K562 (cell line): ENCODE results near the gene FIZ1. TPM values are rescaled to one million over a fixed set of nuclear protein-coding genes. Genes with fewer than 3 reads are reported as not detected.

Source experiments
- ARID4B ChIP-seq: sonication (generic); formaldehyde crosslinking; IDR thresholded peaks from 2 replicates; pipeline ENCODE4 v1.8.0; 2022; ENCODE audit warnings: mild to moderate bottlenecking, missing genetic modification reagents
- BACH1 ChIP-seq: fragments of 200-800 bp; sonication (Bioruptor generic); IDR thresholded peaks from 2 replicates; pipeline ENCODE4 v1.6.1; 2016; ENCODE audit warnings: missing genetic modification characterization, missing compliant biosample characterization
- CHD7 ChIP-seq: fragments of 200-600 bp; sonication (generic); IDR thresholded peaks from one replicate; pipeline ENCODE4 v1.6.1; 2012; ENCODE audit warnings: mild to moderate bottlenecking, low read depth, low read length, inconsistent platforms
- PML ChIP-seq: IDR thresholded peaks from 2 replicates; pipeline ENCODE4 v1.6.1; 2012; ENCODE audit warnings: low read length, inconsistent platforms
- SREBF2 ChIP-seq: sonication (generic); formaldehyde crosslinking; IDR thresholded peaks from 2 replicates; pipeline ENCODE4 v1.4.0; 2020; ENCODE audit warnings: mild to moderate bottlenecking, missing genetic modification reagents
- ZMIZ1 ChIP-seq, 2 experiments: fragments of 150-350 bp in 1 of 2; IDR thresholded peaks; 2 replicates each; pipeline ENCODE4 v1.6.1; 2012 to 2016; ENCODE audit warnings: low read depth in 2 of 2, low read length in 2 of 2, mild to moderate bottlenecking in 1 of 2, moderate library complexity in 1 of 2
- ZNF133 ChIP-seq: fragments of 250-450 bp; sonication (Bioruptor Pico); IDR thresholded peaks from 2 replicates; pipeline ENCODE4 v1.4.0; 2020; ENCODE audit warnings: mild to moderate bottlenecking
- polyA plus RNA-seq, 8 experiments: library from polyadenylated mRNA; depleted of rRNA in 4 of 8; stranded (reverse) in 5 of 8; unstranded in 3 of 8; fragments of >200 nt; fragmentation: Nextera tagmentation in 2 of 8; fragmentation: Illumina TruSeq in 1 of 8; extraction: Ambion mirVana in 2 of 8; extraction: Trizol in 1 of 8; gene quantifications; 2 replicates each; pipeline versions ENCODE4 v1.2.1 to v1.2.3, GENCODE V29; 2011 to 2014; ENCODE audit warnings: inconsistent platforms in 1 of 8, missing spikeins in 1 of 8
- total RNA-seq, 7 experiments: library from RNA; depleted of rRNA in 6 of 7; stranded (reverse); fragments of >200 nt in 6 of 7; fragmentation: Illumina TruSeq in 2 of 7; extraction: Trizol in 2 of 7; gene quantifications; 2 replicates each; pipeline versions ENCODE4 v1.2.1 to v1.2.3, GENCODE V29; 2011 to 2021; ENCODE audit warnings: low replicate concordance in 1 of 7

The FIZ1 gene
- total and polyA plus RNA-seq, 9 of the 15 experiments (the other 6 are each of a cell fraction or from before 2014, with no cell fraction given): 0.79 to 17.5 (median 5.5) TPM

GRCh38 chr19:55554741-55555152, 44.6 kb downstream of the FIZ1 start (continued):
- TF ChIP-seq ZMIZ1 (IDR thresholded peaks at IDR 0.05; ENCODE audit: low read depth in 2 of 2, low read length in 2 of 2) (no peak), ARID4B (no peak), PML (no peak), ZNF133 (CRISPR knock-in tag) (no peak), CHD7 (no peak), BACH1 (no peak), SREBF2 (no peak)
